ENCODE data around the gene GOLGA1. TPM values are rescaled to one million over a fixed set of nuclear protein-coding genes. Genes with fewer than 3 reads are reported as not detected.

The GOLGA1 gene
- total RNA-seq, 1 donor from 2014 or later: 36.8 TPM

GRCh38 chr9:124911766-124912165 is 29.1 kb downstream of the GOLGA1 start:
- Histone ChIP-seq H3K27ac (no peak overlapping the region), H3K36me3 (peaks cover 18 to 57% of the 10 kb centered on the region in 2 donors), H3K9me3 (no peaks in the 10 kb centered on the region), H3K4me3 (no peak overlapping the region), H3K4me1 (no peaks in the 10 kb centered on the region), H3K27me3 (no peaks in the 10 kb centered on the region)
- intact Hi-C loops (cut with DNase I): no loop called here
- TF ChIP-seq, protein P1, sequence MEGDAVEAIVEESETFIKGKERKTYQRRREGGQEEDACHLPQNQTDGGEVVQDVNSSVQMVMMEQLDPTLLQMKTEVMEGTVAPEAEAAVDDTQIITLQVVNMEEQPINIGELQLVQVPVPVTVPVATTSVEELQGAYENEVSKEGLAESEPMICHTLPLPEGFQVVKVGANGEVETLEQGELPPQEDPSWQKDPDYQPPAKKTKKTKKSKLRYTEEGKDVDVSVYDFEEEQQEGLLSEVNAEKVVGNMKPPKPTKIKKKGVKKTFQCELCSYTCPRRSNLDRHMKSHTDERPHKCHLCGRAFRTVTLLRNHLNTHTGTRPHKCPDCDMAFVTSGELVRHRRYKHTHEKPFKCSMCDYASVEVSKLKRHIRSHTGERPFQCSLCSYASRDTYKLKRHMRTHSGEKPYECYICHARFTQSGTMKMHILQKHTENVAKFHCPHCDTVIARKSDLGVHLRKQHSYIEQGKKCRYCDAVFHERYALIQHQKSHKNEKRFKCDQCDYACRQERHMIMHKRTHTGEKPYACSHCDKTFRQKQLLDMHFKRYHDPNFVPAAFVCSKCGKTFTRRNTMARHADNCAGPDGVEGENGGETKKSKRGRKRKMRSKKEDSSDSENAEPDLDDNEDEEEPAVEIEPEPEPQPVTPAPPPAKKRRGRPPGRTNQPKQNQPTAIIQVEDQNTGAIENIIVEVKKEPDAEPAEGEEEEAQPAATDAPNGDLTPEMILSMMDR (IDR thresholded peaks at IDR 0.05): no peak
- DNase-seq (ENCODE audit: low spot score in 2 of 2): no peak

- Histone ChIP-seq H3K36me3 (peaks cover 27 to 58% of the 10 kb centered on the region in 2 donors), H3K4me1 (no peaks in the 10 kb centered on the region), H3K27me3 (no peaks in the 10 kb centered on the region), H3K4me3 (no peak overlapping the region), H3K9me3 (no peaks in the 10 kb centered on the region), H3K27ac (no peak overlapping the region)
- intact Hi-C loops (cut with DNase I): no loop called here
- no peak for DNase-seq (ENCODE audit: low spot score in 2 of 2)
- TF ChIP-seq, protein P1 (IDR thresholded peaks at IDR 0.05): no peak
Observed at GRCh38 chr9:124908098-124908497, 32.8 kb downstream of the GOLGA1 start.

GRCh38 chr9:124906966-124907365 is 33.9 kb downstream of the GOLGA1 start:
- H3K9me3 ChIP-seq: no peaks in the 10 kb centered on the region
- H3K27ac ChIP-seq: no peak overlapping the region
- DNase-seq (ENCODE audit: low spot score in 2 of 2): no peak
- no peaks in the 10 kb centered on the region for H3K27me3 ChIP-seq
- peaks cover 25 to 60% of the 10 kb centered on the region in 2 donors for H3K36me3 ChIP-seq
- H3K4me1 ChIP-seq: no peaks in the 10 kb centered on the region
- TF ChIP-seq, protein P1 (IDR thresholded peaks at IDR 0.05): no peak
- H3K4me3 ChIP-seq: no peak overlapping the region
- intact Hi-C loops (cut with DNase I): no loop called here

- intact Hi-C loops (cut with DNase I): no loop called here
Observed at GRCh38 chr9:124899845-124900244, 41.0 kb downstream of the GOLGA1 start.

GRCh38 chr9:124897570-124898460 is 43.1 kb downstream of the GOLGA1 start:
- intact Hi-C loops (cut with DNase I): no loop called here
- no peak overlapping the region for H3K27ac ChIP-seq
- H3K4me3 ChIP-seq: no peak overlapping the region
- H3K4me1 ChIP-seq: no peaks in the 10 kb centered on the region
- H3K27me3 ChIP-seq: no peaks in the 10 kb centered on the region
- DNase-seq (ENCODE audit: low spot score in 2 of 2): no peak
- peaks cover 39 to 65% of the 10 kb centered on the region in 2 donors for H3K36me3 ChIP-seq
- TF ChIP-seq, protein P1 (IDR thresholded peaks at IDR 0.05): no peak
- H3K9me3 ChIP-seq: no peaks in the 10 kb centered on the region

More at GRCh38 chr9:124899845-124900244, 41.0 kb downstream of the GOLGA1 start:
- no peaks in the 10 kb centered on the region for H3K4me1 ChIP-seq
- DNase-seq (ENCODE audit: low spot score in 2 of 2): no peak
- peaks cover 35 to 52% of the 10 kb centered on the region in 2 donors for H3K36me3 ChIP-seq
- TF ChIP-seq, protein P1 (IDR thresholded peaks at IDR 0.05): no peak
- no peaks in the 10 kb centered on the region for H3K27me3 ChIP-seq
- H3K9me3 ChIP-seq: no peaks in the 10 kb centered on the region
- H3K27ac ChIP-seq: no peak overlapping the region
- H3K4me3 ChIP-seq: no peak overlapping the region
